GM10248 (cell line): ENCODE data around the gene TRIM26.

Source experiments
- CTCF ChIA-PET: fragments of 300-600 bp; sonication (Branson Sonifier 250); formaldehyde crosslinking; extraction: SDS; loops from one replicate; lab custom pipeline; 2021; ENCODE audit warnings: antibody characterized with exemption; lab: Yijun Ruan, JAX
- POLR2A ChIA-PET: fragments of 350-650 bp; sonication (Branson Sonifier 250); formaldehyde crosslinking; extraction: SDS; loops from one replicate; lab custom pipeline; 2020; ENCODE audit warnings: antibody characterized with exemption; lab: Yijun Ruan, JAX
- DNase-seq: peaks from one replicate; pipeline ENCODE4 v3.0.0; 2012; ENCODE audit errors: extremely low spot score
- CTCF ChIP-seq: IDR thresholded peaks from 2 replicates; pipeline ENCODE4 v1.5.1; 2012; ENCODE audit warnings: mild to moderate bottlenecking, low read depth; ENCODE audit errors: extremely low read depth, missing control alignments, control extremely low read depth

Gene TRIM26

GRCh38 chr6:30150671-30151395 is 62.4 kb downstream of the TRIM26 start:
- CTCF ChIA-PET, result interaction anchor here (1.1 to 1.9 kb wide), 5 partner anchors 19 to 413 kb away, joined by 3 to 7 read pairs (median 4); no protein-coding TSS in a partner anchor
- no peak for DNase-seq

GRCh38 chr6:30149858-30150550 is 63.2 kb downstream of the TRIM26 start:
- no peak for DNase-seq
- CTCF ChIA-PET, result interaction anchor here (1.2 to 1.9 kb wide), 2 partner anchors 19 to 48 kb away, joined by 4 to 5 read pairs; no protein-coding TSS in a partner anchor
- no peak for TF ChIP-seq CTCF
- POLR2A ChIA-PET, result no interaction called here

More at GRCh38 chr6:30150671-30151395, 62.4 kb downstream of the TRIM26 start:
- POLR2A ChIA-PET, result no interaction called here
- TF ChIP-seq CTCF, result no peak

- no peak for TF ChIP-seq CTCF
- ChIA-PET POLR2A (no interaction called here), CTCF (interaction anchor here (1.0 to 1.2 kb wide), 2 partner anchors 18 to 46 kb away, joined by 4 read pairs; no protein-coding TSS in a partner anchor)
- no peak for DNase-seq
Observed at GRCh38 chr6:30149234-30149633, 64.0 kb downstream of the TRIM26 start.

GRCh38 chr6:30147096-30147495 is 66.1 kb downstream of the TRIM26 start:
- POLR2A ChIA-PET, result no interaction called here
- no peak for TF ChIP-seq CTCF
- CTCF ChIA-PET, result interaction anchor here (0.9 to 8.6 kb wide), 4 partner anchors 11 to 72 kb away, joined by 3 to 67 read pairs (median 4); partner anchors contain the start of gene TRIM40
- DNase-seq, result no peak

- TF ChIP-seq CTCF, result no peak
- ChIA-PET CTCF (interaction anchor here (8.6 kb wide), 1 partner anchor 14 kb away, joined by 67 read pairs; no protein-coding TSS in a partner anchor), POLR2A (no interaction called here)
- no peak for DNase-seq
Observed at GRCh38 chr6:30145818-30146217, 67.4 kb downstream of the TRIM26 start.

GRCh38 chr6:30144811-30145210 is 68.4 kb downstream of the TRIM26 start:
- ChIA-PET CTCF (interaction anchor here (8.6 kb wide), 1 partner anchor 13 kb away, joined by 67 read pairs; no protein-coding TSS in a partner anchor), POLR2A (no interaction called here)
- TF ChIP-seq CTCF, result no peak
- DNase-seq, result no peak
